ENCODE data around the gene ANKRD16. TPM values are rescaled to one million over a fixed set of nuclear protein-coding genes. Genes with fewer than 3 reads are reported as not detected.
"Not testable (repeated sequence)": the region's sequence is repeated elsewhere in the genome, so short reads cannot be mapped to it uniquely, and the experiment has no call there.

The ANKRD16 gene
- 2.5 TPM for total RNA-seq
- long read RNA-seq, partial matches to known transcripts = 0 of 4 reads
- long read RNA-seq, other reads (novel, unspliced or antisense) = 2 of 4 reads

DNA sequence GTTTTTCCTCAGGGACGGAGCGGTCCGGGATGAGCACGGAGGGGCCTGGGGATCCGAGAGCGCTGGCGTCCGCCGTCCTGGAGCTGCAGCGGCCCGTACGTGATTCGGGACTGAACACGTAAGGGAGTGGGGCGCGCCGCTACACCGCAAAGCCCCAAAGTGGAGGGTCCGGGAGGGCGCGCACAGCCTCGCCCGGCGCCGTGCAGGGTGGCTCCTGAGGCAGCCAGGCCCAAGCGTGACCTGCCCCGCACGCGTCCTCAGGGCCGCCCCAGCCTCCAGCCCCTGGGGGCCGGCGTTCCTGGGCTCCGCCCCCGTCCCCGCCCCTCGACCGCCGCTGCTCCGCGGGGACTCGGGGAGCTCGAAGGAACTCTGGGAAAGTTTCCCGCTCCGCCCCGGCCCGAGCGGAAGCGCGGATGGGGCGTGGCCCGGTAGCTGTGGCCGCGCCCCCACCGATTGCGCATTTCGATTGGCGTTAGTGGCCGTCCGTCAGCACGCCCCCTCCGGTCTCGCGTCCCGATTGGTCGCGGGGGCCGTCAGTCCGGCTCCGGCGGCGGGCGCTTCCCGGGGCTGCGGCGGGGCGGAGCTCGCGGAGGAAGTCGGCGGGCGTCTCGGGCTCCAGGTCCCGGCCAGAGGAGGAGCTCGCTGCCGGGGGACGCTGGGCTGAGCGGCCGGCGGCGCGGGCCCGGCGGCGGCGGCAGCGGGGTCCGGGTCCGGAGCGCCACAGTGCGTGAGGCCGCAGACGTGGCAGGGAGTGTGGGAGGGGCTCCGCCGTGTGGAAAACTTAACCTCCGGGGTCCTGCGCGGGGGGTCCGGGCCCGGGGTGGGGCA lies at the start of gene ANKRD16, which contains the start of gene FBH1:
Gene ANKRD16 (minus strand): TSS at position 270 of the 828 bp plus-strand sequence. CDS start 539 bp downstream, outside the sequence.
Gene FBH1 (plus strand): TSS at position 620 of the 828 bp plus-strand sequence. CDS start 103 bp downstream, at position 723.
- ATAC-seq = peak; percentile 97
- intact Hi-C loops (cut with DNase I) = loop anchor here (5.0 kb wide), 3 partner anchors 47 to 208 kb away; partner anchors contain the start of genes GDI2 and TASOR2

GRCh38 chr10:5938291-5938690 lies 48.6 kb upstream of the ANKRD16 start:
- no peak for DNase-seq (ENCODE audit: missing footprints)
- intact Hi-C loops (cut with DNase I) = loop anchor here (5.0 kb wide), 1 partner anchor 46 kb away; the partner anchor contains the start of gene FBH1
- no peak for ATAC-seq

More for the DNA sequence above, at the start of gene ANKRD16, which contains the start of gene FBH1:
- peak; percentile 98 for DNase-seq (ENCODE audit: missing footprints)

- intact Hi-C loops (cut with DNase I) = loop anchor here (5.0 kb wide), 1 partner anchor 45 kb away; the partner anchor contains the start of gene FBH1
- ATAC-seq (no peak), DNase-seq (ENCODE audit: missing footprints) (no peak)
Measured at GRCh38 chr10:5937016-5937415, 47.3 kb upstream of the ANKRD16 start.

- intact Hi-C loops (cut with DNase I) = loop anchor here (5.0 kb wide), 1 partner anchor 43 kb away; the partner anchor contains the start of gene FBH1
- ATAC-seq (no peak), DNase-seq (ENCODE audit: missing footprints) (no peak)
Measured at GRCh38 chr10:5935628-5936027, 45.9 kb upstream of the ANKRD16 start.

GRCh38 chr10:5933909-5934546 lies 44.3 kb upstream of the ANKRD16 start:
- DNase-seq (ENCODE audit: missing footprints) = no peak
- ATAC-seq = no peak
- intact Hi-C loops (cut with DNase I) = no loop called here

DNA sequence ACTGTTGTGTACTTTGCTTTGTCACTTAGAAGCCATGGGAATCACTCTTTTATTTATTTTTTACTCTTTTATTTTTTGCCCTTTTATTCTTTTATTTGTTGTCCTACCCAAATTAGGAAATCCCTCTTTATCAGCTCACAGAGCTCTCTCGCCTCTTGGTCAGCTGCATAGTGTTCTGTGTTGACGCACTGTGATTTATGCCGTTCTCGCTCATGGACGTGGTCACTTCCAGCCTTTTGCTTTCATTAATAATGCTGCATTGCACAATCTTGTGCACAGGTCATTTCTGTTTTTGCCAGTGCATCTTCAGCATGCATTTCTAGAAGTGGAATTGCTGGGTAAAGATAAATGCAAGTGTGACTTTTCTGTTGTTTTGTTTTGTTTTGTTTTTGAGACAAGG lies 42.7 kb upstream of the ANKRD16 start:
- intact Hi-C loops (cut with DNase I) = no loop called here
- ATAC-seq (no peak), DNase-seq (ENCODE audit: missing footprints) (no peak)

GRCh38 chr10:5930272-5930671 lies 40.6 kb upstream of the ANKRD16 start:
- no peak for DNase-seq (ENCODE audit: missing footprints)
- intact Hi-C loops (cut with DNase I) = no loop called here
- ATAC-seq = no peak

- intact Hi-C loops (cut with DNase I) = no loop called here
- ATAC-seq = no peak
- DNase-seq (ENCODE audit: missing footprints) = no peak
Measured at GRCh38 chr10:5929442-5929841, 39.7 kb upstream of the ANKRD16 start.

GRCh38 chr10:5927306-5927705 lies 37.6 kb upstream of the ANKRD16 start:
- no peak for DNase-seq (ENCODE audit: missing footprints)
- ATAC-seq = no peak
- intact Hi-C loops (cut with DNase I) = no loop called here

DNA sequence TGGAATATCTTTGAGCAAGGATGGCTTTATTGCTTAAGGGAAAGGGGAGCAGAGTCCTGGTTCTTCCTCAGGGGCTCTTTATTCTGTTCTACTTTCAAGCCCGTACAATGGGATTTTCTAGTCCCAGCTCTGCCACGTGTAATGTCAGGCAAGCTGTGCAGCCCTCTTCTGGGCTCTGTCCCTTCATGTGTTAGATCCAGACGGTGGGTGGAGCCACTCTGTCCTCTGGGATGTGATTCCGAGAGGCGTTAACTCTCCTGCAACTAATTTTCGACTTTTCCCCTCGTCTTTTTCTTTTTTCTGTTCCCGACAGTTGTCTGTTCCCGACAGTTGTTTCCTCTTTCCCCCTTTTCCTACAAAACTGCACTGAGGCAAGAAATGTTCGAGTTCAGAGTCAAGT lies 35.2 kb upstream of the ANKRD16 start:
- ATAC-seq (no peak), DNase-seq (ENCODE audit: missing footprints) (no peak)
- intact Hi-C loops (cut with DNase I) = no loop called here

DNA sequence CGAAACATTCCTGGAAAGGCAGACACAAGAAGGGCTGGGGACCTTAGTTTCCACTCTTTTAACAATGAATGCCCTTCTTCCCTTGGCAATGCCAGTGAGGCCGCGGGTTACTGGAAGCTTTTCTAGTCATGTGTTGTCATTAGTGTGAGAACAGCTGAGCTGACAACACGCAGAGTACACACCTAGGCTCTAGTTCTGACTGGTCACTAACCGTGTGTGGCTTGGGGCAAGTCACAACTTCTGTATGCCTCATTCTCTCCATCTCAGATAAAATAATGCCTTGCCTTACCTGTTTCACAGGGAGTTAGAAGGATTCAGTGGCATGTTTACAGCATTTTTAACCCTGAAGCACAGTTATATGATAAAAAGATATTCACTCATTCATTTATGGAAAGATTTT lies 32.1 kb upstream of the ANKRD16 start:
- no peak for ATAC-seq
- no peak for DNase-seq (ENCODE audit: missing footprints)
- intact Hi-C loops (cut with DNase I) = no loop called here

DNA sequence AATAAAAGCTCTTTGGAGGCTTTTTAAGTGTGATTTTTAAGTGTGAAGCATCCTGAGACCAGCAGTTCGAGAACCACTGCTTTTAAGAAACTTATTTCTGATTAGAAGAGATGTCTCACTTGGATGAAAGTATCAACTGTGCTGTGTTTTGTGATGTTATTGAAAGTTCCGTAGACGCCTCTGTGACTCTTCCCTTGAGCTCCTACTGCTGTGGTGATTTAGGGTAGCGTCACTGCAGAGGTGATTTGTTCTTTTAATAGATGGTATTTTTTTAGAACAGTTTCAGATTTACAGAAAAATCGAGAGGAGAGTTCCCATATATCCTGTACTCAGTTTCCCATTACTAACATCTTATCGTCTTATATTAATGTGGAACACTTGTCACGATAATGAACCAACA lies 29.9 kb upstream of the ANKRD16 start:
- DNase-seq (ENCODE audit: missing footprints) (no peak), ATAC-seq (no peak)
- intact Hi-C loops (cut with DNase I) = no loop called here

DNA sequence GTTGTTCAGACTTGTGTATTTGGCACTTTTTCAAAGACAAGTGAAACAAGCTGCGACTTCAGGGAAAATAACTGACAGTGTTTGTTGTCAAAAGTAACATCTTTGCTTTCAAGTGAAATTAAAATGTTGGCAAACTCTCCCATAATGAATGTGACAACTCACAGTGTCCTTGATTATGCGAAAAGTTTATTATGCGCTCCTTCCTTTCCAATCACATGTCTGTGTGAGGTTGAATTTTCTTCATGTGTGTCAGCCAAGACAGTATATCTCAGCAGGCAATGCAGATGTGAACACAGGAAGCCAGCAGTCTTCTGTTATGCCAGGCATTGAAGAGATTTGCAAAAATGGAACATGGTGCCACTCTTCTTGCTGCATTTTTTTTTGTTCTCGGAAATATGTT lies 29.1 kb upstream of the ANKRD16 start:
- intact Hi-C loops (cut with DNase I) = no loop called here
- DNase-seq (ENCODE audit: missing footprints) (no peak), ATAC-seq (no peak)

DNA sequence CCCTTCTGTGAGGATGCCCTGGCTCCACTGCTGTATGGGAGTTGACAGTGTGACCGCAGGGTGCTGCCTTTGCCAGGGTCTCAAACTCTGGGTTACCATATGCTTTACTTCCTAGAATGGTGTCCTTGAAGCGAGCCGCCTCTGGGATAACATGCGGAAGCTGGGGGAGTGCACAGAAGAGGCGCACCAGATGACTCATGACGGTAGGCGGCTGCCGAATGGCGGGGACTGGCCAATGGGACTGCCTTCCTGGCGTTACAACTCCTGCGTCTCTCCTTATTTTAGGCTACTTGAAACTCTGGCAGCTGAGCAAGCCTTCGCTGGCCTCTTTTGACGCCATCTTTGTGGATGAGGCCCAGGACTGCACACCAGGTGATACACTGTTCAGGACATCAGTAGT lies 27.6 kb upstream of the ANKRD16 start:
- no peak for ATAC-seq
- no peak for DNase-seq (ENCODE audit: missing footprints)
- intact Hi-C loops (cut with DNase I) = no loop called here

GRCh38 chr10:5915451-5915850 lies 25.8 kb upstream of the ANKRD16 start:
- no peak for ATAC-seq
- intact Hi-C loops (cut with DNase I) = no loop called here
- no peak for DNase-seq (ENCODE audit: missing footprints)

DNA sequence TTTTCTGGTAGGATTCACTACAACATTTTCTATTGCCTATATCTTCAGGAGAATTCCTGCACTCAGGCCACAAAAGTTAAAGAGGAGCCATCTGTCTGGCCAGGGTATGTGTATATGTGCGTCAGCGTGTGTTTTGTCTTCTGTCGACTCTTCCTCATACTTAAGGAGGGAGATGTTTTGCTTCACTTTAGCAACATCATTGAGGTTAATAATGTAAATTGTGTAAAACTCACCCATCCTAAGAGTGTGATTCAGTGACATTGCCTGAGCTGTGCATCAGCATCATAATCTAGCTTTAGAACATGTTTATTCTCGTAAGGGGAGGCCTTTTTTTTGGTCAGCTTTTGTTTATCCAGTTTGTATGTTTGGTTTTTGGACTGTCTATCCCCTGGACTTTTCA lies 24.0 kb upstream of the ANKRD16 start:
- no peak for DNase-seq (ENCODE audit: missing footprints)
- no peak for ATAC-seq
- intact Hi-C loops (cut with DNase I) = no loop called here

- intact Hi-C loops (cut with DNase I) = no loop called here
- no peak for DNase-seq (ENCODE audit: missing footprints)
- no peak for ATAC-seq
Measured at GRCh38 chr10:5911670-5912069, 22.0 kb upstream of the ANKRD16 start.

- DNase-seq (ENCODE audit: missing footprints) (no peak), ATAC-seq (peak; percentile 24)
- intact Hi-C loops (cut with DNase I) = no loop called here
Measured at GRCh38 chr10:5910323-5911100, 20.8 kb upstream of the ANKRD16 start.

- intact Hi-C loops (cut with DNase I); DNase-seq (ENCODE audit: missing footprints); ATAC-seq: not testable (repeated sequence)
Measured at GRCh38 chr10:5908676-5909075, 19.0 kb upstream of the ANKRD16 start.

Measured in Right ventricle myocardium inferior (tissue), 1 donor.